ENCODE results near the gene ADGRV1. TPM values are rescaled to one million over a fixed set of nuclear protein-coding genes. Genes with fewer than 3 reads are reported as not detected.

The ADGRV1 gene
- total and polyA plus RNA-seq, 2 donors (not counting 3 experiments of a cell fraction or from before 2014, with no cell fraction given): 0.11 to 0.55 TPM

DNA sequence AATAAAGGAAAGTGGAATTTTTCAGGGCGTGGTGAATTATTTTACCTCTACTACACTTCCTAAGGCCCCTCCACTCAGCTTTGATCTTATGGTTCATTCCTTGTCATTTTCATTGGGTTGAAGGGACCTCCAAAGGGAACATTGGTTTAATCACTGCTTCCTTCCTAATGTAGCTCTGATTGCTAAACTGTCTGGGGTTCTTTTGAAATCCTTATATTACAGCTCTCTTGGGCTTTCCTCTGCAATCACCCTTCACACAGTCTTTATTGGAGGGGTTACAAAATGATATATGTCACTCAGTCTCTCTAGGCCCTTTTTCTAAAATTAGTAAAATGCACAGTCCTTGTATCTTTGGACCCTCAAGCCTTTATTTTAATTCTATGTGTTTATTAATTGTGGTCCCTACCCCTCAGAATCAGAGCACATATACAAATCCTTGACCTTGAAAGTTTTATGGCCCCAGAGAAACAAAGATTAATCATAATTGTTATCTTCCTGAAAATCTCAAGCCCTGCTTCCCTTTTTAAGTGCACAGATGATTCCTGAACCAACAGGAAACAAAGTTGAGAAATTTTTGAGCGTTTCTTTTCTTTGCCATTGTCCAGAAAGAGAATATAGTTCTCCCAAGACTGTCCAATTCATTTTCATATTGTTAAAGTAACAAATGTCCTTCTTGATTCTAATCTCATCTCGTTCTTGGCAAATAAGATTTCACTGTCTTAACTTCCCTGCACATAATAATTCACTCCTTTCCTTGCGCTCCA lies 494.6 kb downstream of the ADGRV1 start:
- DNase-seq (ENCODE audit: low read depth, low spot score) (peak; percentile 78), FAIRE-seq (peak; percentile 84)
- Histone ChIP-seq H3K4me2 (ENCODE audit: insufficient read depth, low read length) (peak overlapping the region; percentile 43), H3K9me1 (replicated peaks; ENCODE audit: control insufficient read depth, extremely low read depth, insufficient read depth, low read length) (no peaks in the 10 kb centered on the region), H4K20me1 (replicated peaks; ENCODE audit: control insufficient read depth, extremely low read depth, insufficient read depth, low read length) (no peaks in the 10 kb centered on the region), H3K36me3 (ENCODE audit: control insufficient read depth in 2 of 2, extremely low read depth in 1 of 2, insufficient read depth in 2 of 2, low read length in 2 of 2) (no peaks in the 10 kb centered on the region), H3K9ac (replicated peaks; ENCODE audit: extremely low read depth, insufficient read depth, low read length) (no peak overlapping the region), H3K4me1 (ENCODE audit: control insufficient read depth, extremely low read depth, insufficient read depth, low read length) (peaks cover 10% of the 10 kb centered on the region), H3K79me2 (ENCODE audit: control insufficient read depth, insufficient read depth, low read length) (no peaks in the 10 kb centered on the region), H3K9me3 (replicated peaks; ENCODE audit: control insufficient read depth, insufficient read depth, low read length) (no peaks in the 10 kb centered on the region), H3K4me3 (replicated peaks in 1 of 3; ENCODE audit: insufficient read depth in 1 of 3, low read depth in 1 of 3, low read length in 3 of 3) (no peak overlapping the region), H3K27ac (ENCODE audit: insufficient read depth, low read depth, low read length) (peak overlapping the region; percentile 23), H2AFZ (ENCODE audit: low read depth, low read length) (peak overlapping the region; percentile 27), H3K27me3 (ENCODE audit: control insufficient read depth in 2 of 2, insufficient read depth in 2 of 2, low read length in 2 of 2) (no peaks in the 10 kb centered on the region)
- no peak for TF ChIP-seq POLR2A (IDR thresholded peaks at IDR 0.05; ENCODE audit: low read depth, low read length)
- TF ChIP-seq, protein P1, sequence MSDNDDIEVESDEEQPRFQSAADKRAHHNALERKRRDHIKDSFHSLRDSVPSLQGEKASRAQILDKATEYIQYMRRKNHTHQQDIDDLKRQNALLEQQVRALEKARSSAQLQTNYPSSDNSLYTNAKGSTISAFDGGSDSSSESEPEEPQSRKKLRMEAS (IDR thresholded peaks at IDR 0.05; ENCODE audit: insufficient read depth, insufficient read length): no peak
- TF ChIP-seq, protein P2, sequence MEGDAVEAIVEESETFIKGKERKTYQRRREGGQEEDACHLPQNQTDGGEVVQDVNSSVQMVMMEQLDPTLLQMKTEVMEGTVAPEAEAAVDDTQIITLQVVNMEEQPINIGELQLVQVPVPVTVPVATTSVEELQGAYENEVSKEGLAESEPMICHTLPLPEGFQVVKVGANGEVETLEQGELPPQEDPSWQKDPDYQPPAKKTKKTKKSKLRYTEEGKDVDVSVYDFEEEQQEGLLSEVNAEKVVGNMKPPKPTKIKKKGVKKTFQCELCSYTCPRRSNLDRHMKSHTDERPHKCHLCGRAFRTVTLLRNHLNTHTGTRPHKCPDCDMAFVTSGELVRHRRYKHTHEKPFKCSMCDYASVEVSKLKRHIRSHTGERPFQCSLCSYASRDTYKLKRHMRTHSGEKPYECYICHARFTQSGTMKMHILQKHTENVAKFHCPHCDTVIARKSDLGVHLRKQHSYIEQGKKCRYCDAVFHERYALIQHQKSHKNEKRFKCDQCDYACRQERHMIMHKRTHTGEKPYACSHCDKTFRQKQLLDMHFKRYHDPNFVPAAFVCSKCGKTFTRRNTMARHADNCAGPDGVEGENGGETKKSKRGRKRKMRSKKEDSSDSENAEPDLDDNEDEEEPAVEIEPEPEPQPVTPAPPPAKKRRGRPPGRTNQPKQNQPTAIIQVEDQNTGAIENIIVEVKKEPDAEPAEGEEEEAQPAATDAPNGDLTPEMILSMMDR (IDR thresholded peaks at IDR 0.05; ENCODE audit: extremely low read depth in 1 of 2, insufficient read depth in 1 of 2, low read depth in 1 of 2, low read length in 2 of 2): no peak
- TF ChIP-seq POLR2AphosphoS5 (IDR thresholded peaks at IDR 0.05; ENCODE audit: insufficient read depth, low read depth, low read length): no peak
- peak; percentile 79 for TF ChIP-seq GATA2 (IDR thresholded peaks at IDR 0.05; ENCODE audit: insufficient read depth, insufficient read length, low read depth, low read length)
- no peak for TF ChIP-seq EZH2 (IDR thresholded peaks at IDR 0.05; ENCODE audit: borderline replicate concordance, low read depth, low read length, severe bottlenecking)
- peak; percentile 5 for TF ChIP-seq FOS (IDR thresholded peaks at IDR 0.05; ENCODE audit: borderline replicate concordance, insufficient read depth, low read length)
- TF ChIP-seq MYC (IDR thresholded peaks at IDR 0.05; ENCODE audit: low read depth, low read length): no peak
- intact Hi-C loops (cut with micrococcal nuclease) (loop anchor here (1.0 to 2.0 kb wide), 3 partner anchors 86 to 328 kb away; no protein-coding TSS in a partner anchor), dilution Hi-C loops (cut with MboI; ENCODE audit: extremely low pct_ligation_motif_present, low sequenced_read_pairs) (no loop called here)
- ChIA-PET POLR2A (interaction anchor here (2.3 kb wide), 1 partner anchor 328 kb away, joined by 8 read pairs; no protein-coding TSS in a partner anchor), CTCF (interaction anchor here (0.9 to 2.0 kb wide), 5 partner anchors 10 to 366 kb away, joined by 5 to 13 read pairs (median 6); no protein-coding TSS in a partner anchor)
- BruUV-seq (replicated peaks): no TSS peak
